NCI-H82 (cell line): ENCODE measurements around the gene CHRNG.
"Not testable (repeated sequence)": the region's sequence is repeated elsewhere in the genome, so short reads cannot be mapped to it uniquely, and the experiment has no call there.

Experiments
- DNase-seq: peaks from one replicate; lab custom pipeline; 2025; lab: John Stamatoyannopoulos, UW

CHRNG gene

GRCh38 chr2:232545511-232546375 is 6.3 kb downstream of the CHRNG start:
- no peak for DNase-seq

GRCh38 chr2:232547991-232548390 is 8.5 kb downstream of the CHRNG start:
- DNase-seq = no peak

- no peak for DNase-seq
Measured at GRCh38 chr2:232549655-232550353, 10.3 kb downstream of the CHRNG start.

GRCh38 chr2:232550354-232551249 is 11.1 kb downstream of the CHRNG start, which contains the start of the genes EIF4E2 and TIGD1:
Gene EIF4E2 (plus strand): TSS chr2:232550689. CDS start chr2:232550725, 36 bp downstream.
Gene TIGD1 (minus strand): TSS chr2:232550557. CDS start chr2:232549882, 675 bp downstream.
- DNase-seq = peak; percentile 96

- DNase-seq = no peak
Measured at GRCh38 chr2:232551250-232551638, 11.8 kb downstream of the CHRNG start.

GRCh38 chr2:232551776-232552175 is 12.3 kb downstream of the CHRNG start:
- DNase-seq = no peak

GRCh38 chr2:232556426-232556825 is 16.9 kb downstream of the CHRNG start:
- no peak for DNase-seq

DNA sequence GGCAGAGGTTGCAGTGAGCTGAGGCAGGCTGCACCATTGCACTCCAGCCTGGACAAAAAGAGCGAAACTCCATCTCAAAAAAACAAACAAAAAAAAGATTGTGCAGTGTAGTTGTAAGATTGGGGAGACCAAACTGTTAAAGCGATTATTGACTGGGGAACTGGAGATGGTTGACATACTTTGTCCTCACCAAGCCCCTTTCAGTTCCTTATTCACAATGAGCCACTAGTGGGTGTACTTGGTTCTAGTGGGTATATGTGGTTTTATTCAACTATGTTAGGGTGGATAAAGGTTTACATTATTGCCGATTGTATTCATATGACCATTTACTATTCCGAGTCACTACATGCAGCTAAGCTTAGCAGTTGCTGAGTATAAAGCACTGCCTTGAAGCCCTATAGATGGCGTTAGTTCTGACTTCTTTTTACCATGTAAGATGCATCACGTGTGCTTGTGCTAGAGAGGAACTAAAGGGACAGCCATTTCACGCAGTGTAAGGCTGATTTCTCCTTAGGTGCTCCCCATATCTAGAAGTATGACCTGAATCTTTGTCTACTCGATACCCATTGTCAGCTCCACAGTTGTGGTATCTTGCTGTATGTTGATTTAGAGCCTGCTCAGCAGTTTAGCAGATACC is 23.1 kb downstream of the CHRNG start:
- no peak for DNase-seq

- no peak for DNase-seq
Measured at GRCh38 chr2:232563580-232563979, 24.1 kb downstream of the CHRNG start.

DNA sequence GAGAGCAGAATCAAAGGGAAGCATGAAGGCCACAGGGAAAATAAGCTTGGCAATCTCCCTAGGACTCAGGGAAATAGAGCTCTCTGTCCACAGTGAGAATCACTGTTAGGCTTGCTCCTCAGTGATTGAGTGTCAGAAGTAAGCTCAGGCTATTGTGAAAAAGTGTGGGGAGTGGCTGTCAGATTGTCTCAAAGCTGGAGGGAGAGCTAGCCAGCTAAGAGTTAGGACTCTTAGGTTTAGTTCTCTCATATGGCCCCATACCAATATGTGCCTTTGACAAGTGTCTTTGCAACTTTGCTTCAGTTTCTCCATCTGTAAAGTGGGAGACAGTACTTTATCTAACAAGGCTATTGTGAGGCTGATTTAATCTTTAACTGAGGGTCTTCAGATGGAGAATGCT is 28.2 kb downstream of the CHRNG start:
- DNase-seq = no peak

DNA sequence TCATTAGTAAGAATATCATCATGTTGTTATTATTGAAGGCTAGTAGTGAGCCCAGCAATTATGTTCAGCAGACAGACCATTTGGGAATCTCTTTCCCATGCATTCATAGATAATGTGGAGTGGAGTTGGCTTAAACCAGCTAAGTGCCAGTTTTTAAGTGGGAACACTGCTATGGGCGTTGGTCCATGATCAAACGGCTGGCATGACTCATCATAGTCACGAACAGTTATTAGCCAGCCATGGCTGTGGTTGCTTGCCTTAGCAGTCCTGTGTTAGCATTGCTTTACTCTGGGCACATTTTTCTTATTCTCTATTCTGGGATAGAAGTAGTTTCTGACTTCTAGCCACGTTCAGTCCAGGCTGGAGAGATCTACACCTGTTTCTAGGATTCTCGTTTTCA is 28.7 kb downstream of the CHRNG start:
- no peak for DNase-seq

GRCh38 chr2:232569541-232569940 is 30.0 kb downstream of the CHRNG start:
- no peak for DNase-seq

GRCh38 chr2:232570481-232570880 is 31.0 kb downstream of the CHRNG start:
- not testable (repeated sequence) for DNase-seq

DNA sequence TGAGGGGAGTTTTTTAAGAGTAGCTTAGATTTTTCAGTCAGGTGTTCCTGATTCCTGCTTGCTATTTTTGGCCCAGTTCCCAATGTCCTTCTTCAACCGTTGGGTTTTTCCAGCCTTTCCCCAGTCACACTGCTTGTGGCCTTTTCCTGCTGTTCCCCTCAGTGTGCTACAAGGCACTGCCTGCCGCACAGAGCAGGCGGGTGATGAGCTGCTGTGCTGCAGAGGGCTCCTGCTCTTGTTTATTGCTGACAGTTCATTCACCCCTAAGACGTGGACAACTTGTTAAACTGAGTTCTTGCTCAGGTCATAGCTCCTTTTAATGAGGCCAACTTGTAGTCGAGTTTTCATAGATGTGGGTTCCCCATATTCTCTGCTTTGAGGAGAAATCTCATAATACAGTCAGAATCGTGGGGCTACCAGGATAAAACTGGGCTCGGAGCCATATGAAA is 31.6 kb downstream of the CHRNG start:
- no peak for DNase-seq

GRCh38 chr2:232573042-232573441 is 33.5 kb downstream of the CHRNG start:
- DNase-seq = no peak

GRCh38 chr2:232573771-232574435 is 34.4 kb downstream of the CHRNG start:
- DNase-seq = no peak

GRCh38 chr2:232574674-232575403 is 35.3 kb downstream of the CHRNG start:
- no peak for DNase-seq

DNA sequence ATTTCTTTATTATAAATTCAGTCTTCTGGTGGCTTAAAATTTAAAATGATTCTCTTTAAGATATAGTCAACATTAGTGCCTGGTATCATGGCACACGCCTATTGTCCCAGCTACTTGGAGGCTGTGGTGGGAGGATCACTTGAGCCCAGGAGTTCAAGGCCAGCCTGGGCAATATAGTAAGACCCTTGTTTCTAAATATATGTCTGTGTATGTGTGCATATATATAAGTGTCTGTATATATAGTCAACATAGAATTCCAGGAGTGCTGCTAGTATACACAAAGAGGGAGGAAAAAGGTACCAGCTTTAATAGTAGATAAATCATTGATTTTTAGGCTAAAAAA is 35.9 kb downstream of the CHRNG start:
- DNase-seq = no peak

- no peak for DNase-seq
Measured at GRCh38 chr2:232576995-232577394, 37.5 kb downstream of the CHRNG start.

DNA sequence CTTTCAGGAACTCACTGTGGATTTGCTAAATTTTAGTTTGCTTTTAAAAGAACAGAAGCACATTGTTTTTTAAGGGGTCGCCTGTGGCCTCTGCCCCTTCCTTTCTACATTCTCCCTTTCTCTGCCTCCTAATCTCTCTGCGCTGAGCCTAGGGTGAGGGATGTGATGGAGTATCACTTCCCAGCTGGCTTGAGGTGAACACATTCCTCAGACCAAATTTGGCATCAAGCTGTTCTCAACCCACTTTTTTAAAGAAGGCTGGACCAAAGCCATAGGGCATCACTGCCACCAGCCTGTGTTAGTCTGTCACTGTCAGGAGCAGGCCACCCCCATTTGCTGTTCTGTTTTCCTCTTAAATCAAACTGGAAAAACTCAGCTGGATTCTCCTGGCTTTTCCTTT is 38.3 kb downstream of the CHRNG start:
- DNase-seq = no peak
